ENCODE measurements around the gene IGFBP4.

- TF ChIP-seq CTCF (IDR thresholded peaks at IDR 0.05) (no peak), POLR2A (IDR thresholded peaks at IDR 0.05) (peak in 1 of 2 donors; percentile 60)
These were observed 5.5 kb downstream of the IGFBP4 start for GRCh38 chr17:40448639-40449261.

Measured in thyroid gland (tissue), 4 donors.